DOHH2 (cell line): ENCODE measurements around the gene ASTL.

Source experiments
- H3F3A ChIP-seq: fragments of 200-600 bp; sonication (generic), shearing (Covaris generic); 2 replicates; pipeline ENCODE4 v1.6.0; 2016; ENCODE audit warnings: antibody characterized with exemption, mild to moderate bottlenecking; ENCODE audit not compliant: control insufficient read depth, insufficient read depth
- H3K27ac ChIP-seq: fragments of 200-600 bp; sonication (generic); 2 replicates; pipeline ENCODE4 v1.5.1; 2014; ENCODE audit warnings: low read depth, mild to moderate bottlenecking, low read length, moderate library complexity
- H3K27me3 ChIP-seq: fragments of 200-600 bp; sonication (generic); 2 replicates; pipeline ENCODE4 v1.6.1; 2014; ENCODE audit warnings: mild to moderate bottlenecking, low read length, mixed read lengths; ENCODE audit not compliant: control insufficient read depth
- H3K36me3 ChIP-seq: fragments of 200-600 bp; sonication (generic); 2 replicates; pipeline ENCODE4 v1.6.1; 2014; ENCODE audit warnings: mild to moderate bottlenecking, low read length, moderate library complexity, mixed read lengths; ENCODE audit not compliant: control insufficient read depth
- H3K4me1 ChIP-seq: fragments of 200-600 bp; sonication (generic); 2 replicates; pipeline ENCODE4 v1.6.1; 2014; ENCODE audit warnings: mild to moderate bottlenecking, low read length, mixed read lengths; ENCODE audit not compliant: control insufficient read depth
- H3K4me2 ChIP-seq: fragments of 200-600 bp; sonication (generic); 2 replicates; pipeline ENCODE4 v1.6.0; 2014; ENCODE audit warnings: mild to moderate bottlenecking, low read length, moderate library complexity
- H3K4me3 ChIP-seq: fragments of 200-600 bp; sonication (generic); 2 replicates; pipeline ENCODE4 v1.5.1; 2014; ENCODE audit warnings: mild to moderate bottlenecking, low read length, mixed read lengths
- H3K79me2 ChIP-seq: fragments of 200-600 bp; sonication (generic); 2 replicates; pipeline ENCODE4 v1.6.1; 2014; ENCODE audit warnings: mild to moderate bottlenecking, low read length, mixed read lengths; ENCODE audit not compliant: control insufficient read depth
- H3K9me2 ChIP-seq: fragments of 200-600 bp; sonication (generic); replicated peaks from 2 replicates; pipeline ENCODE4 v1.6.1; 2014; ENCODE audit warnings: mild to moderate bottlenecking, low read length, mixed read lengths; ENCODE audit not compliant: control insufficient read depth
- H3K9me3 ChIP-seq: fragments of 200-600 bp; sonication (generic); 2 replicates; pipeline ENCODE4 v1.6.1; 2014; ENCODE audit warnings: antibody characterized with exemption, low read length, mixed read lengths; ENCODE audit not compliant: control insufficient read depth, insufficient read depth
- H4K20me1 ChIP-seq: fragments of 200-600 bp; sonication (generic); 2 replicates; pipeline ENCODE4 v1.6.0; 2014; ENCODE audit warnings: low read depth, mild to moderate bottlenecking, antibody characterized with exemption, low read length, moderate library complexity; ENCODE audit not compliant: control insufficient read depth, insufficient read depth
- CTCF ChIP-seq: fragments of 200-600 bp; sonication (generic); IDR thresholded peaks from one replicate; pipeline ENCODE4 v1.5.1; 2014; ENCODE audit warnings: antibody characterized with exemption, mild to moderate bottlenecking, low read depth, low read length; ENCODE audit not compliant: poor library complexity, severe bottlenecking
- EZH2phosphoT487 ChIP-seq: fragments of 200-600 bp; sonication (generic); IDR thresholded peaks from 2 replicates; pipeline ENCODE4 v1.6.1; 2017; ENCODE audit warnings: borderline replicate concordance, mild to moderate bottlenecking, antibody characterized with exemption, low read length, moderate library complexity, mixed read lengths

Gene ASTL

DNA sequence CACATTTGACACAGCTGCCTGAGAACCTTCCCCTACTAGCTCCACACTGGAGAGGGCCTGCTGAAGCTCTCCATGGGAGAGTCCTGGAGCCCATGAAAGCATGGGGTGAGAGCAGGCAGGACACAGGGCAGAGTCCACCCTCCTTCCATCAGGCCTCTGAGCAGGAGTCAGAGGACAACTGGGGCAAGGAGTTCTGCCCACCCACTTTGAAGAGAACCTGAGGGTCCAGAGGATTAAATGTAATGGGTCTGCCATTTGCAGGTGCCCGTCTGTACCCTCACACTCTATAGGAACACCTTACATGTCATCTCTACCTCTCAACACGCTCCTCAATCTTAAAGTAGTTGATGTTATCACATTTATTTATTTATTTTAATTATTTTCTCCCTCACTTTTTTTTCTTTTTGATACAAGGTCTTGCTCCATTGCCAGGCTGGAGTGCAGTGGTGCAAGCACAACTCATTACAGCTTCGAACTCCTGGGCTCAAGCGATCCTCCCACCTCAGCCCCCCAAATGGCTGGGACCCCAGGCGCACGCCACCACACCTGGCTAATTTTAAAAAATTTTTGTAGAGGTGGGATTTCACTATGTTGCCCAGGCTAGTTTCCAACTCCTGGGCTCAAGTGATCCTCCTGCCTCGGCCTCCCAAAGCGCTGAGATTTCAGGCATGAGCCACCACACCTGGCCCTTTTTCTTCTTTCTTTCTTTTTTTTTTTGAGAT is 32.1 kb downstream of the ASTL start:
- Histone ChIP-seq H3K27ac (no peak overlapping the region), H3K4me2 (no peak overlapping the region), H3K36me3 (no peaks in the 10 kb centered on the region), H3K9me3 (peaks cover 15% of the 10 kb centered on the region), H3K9me2 (no peaks in the 10 kb centered on the region), H3K27me3 (peaks cover 3% of the 10 kb centered on the region; the same call in 1 of the 2 replicates), H3K4me3 (no peak overlapping the region), H4K20me1 (no peaks in the 10 kb centered on the region), H3F3A (no peaks in the 10 kb centered on the region), H3K79me2 (no peaks in the 10 kb centered on the region), H3K4me1 (peaks cover 16% of the 10 kb centered on the region)
- no peak for TF ChIP-seq CTCF
- no peak for TF ChIP-seq EZH2phosphoT487

DNA sequence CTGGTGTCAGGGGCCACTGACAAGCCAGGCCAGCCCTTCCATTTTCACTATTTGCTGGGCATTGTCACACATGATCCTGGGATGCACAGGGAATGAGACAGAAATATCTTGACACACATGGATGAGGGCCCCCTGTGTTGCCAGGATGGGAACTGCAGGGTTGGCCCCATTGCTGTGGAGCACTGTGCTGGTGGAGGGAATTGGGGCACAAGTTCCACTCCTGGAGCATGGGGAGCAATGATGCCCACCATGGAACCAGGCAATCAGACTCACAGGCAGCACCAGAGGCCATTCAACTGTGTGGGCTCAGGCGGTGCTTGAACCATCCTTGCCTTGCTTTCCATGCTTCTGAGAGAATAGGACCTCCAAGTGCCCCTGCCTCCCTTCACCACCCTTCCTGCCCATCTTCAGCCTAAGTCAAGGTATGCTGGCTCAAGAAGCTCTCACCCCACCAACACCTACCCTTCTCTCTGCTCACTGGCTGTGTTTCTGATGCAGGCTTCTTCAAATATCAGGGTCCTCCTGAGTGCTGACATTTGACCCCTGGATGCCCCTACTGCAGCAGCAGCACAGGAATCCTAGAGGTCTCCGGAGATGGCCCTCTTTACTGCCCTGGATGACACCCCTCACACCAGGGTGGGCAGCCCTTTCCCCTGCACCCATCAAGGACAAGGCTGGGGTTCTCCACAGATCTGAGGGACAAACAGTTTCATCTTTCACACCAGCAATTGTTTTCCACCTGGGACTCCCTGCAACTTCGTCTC is 33.0 kb downstream of the ASTL start:
- H3K27ac ChIP-seq: no peak overlapping the region
- no peak overlapping the region for H3K4me3 ChIP-seq
- H3K27me3 ChIP-seq: peaks cover under 1% of the 10 kb centered on the region; the same call in 1 of the 2 replicates
- H3K4me1 ChIP-seq: peaks cover 16% of the 10 kb centered on the region
- no peak for TF ChIP-seq EZH2phosphoT487
- TF ChIP-seq CTCF: no peak
- H3K4me2 ChIP-seq: no peak overlapping the region
- H3K36me3 ChIP-seq: no peaks in the 10 kb centered on the region
- H3K9me3 ChIP-seq: peaks cover 15% of the 10 kb centered on the region
- no peaks in the 10 kb centered on the region for H3K9me2 ChIP-seq
- no peaks in the 10 kb centered on the region for H4K20me1 ChIP-seq
- H3F3A ChIP-seq: no peaks in the 10 kb centered on the region
- H3K79me2 ChIP-seq: no peaks in the 10 kb centered on the region

GRCh38 chr2:96104487-96104861 is 33.8 kb downstream of the ASTL start:
- peaks cover 16% of the 10 kb centered on the region for H3K4me1 ChIP-seq
- H3F3A ChIP-seq: no peaks in the 10 kb centered on the region
- no peaks in the 10 kb centered on the region for H3K9me2 ChIP-seq
- no peaks in the 10 kb centered on the region for H4K20me1 ChIP-seq
- no peak overlapping the region for H3K27ac ChIP-seq
- H3K9me3 ChIP-seq: peaks cover 15% of the 10 kb centered on the region
- TF ChIP-seq CTCF: no peak
- TF ChIP-seq EZH2phosphoT487: no peak
- peak overlapping the region; percentile 9; the same call in 1 of the 2 replicates for H3K4me3 ChIP-seq
- no peaks in the 10 kb centered on the region for H3K36me3 ChIP-seq
- H3K4me2 ChIP-seq: peak overlapping the region; percentile 33
- H3K27me3 ChIP-seq: no peaks in the 10 kb centered on the region
- no peaks in the 10 kb centered on the region for H3K79me2 ChIP-seq
